HG03103 (cell line): Measurements from ENCODE around the gene GDAP1L1.
A peak's percentile ranks its signal among the peaks of the same experiment; 100 is the strongest.
"Not testable (repeated sequence)": the region's sequence is repeated elsewhere in the genome, so short reads cannot be mapped to it uniquely, and the experiment has no call there.

Source experiments
- ATAC-seq: cut with Tn5 transposase; IDR thresholded peaks from one replicate; pipeline ENCODE4 v1.9.1; 2021; ENCODE audit warnings: low read depth; ENCODE audit not compliant: unreplicated experiment

The GDAP1L1 gene

DNA sequence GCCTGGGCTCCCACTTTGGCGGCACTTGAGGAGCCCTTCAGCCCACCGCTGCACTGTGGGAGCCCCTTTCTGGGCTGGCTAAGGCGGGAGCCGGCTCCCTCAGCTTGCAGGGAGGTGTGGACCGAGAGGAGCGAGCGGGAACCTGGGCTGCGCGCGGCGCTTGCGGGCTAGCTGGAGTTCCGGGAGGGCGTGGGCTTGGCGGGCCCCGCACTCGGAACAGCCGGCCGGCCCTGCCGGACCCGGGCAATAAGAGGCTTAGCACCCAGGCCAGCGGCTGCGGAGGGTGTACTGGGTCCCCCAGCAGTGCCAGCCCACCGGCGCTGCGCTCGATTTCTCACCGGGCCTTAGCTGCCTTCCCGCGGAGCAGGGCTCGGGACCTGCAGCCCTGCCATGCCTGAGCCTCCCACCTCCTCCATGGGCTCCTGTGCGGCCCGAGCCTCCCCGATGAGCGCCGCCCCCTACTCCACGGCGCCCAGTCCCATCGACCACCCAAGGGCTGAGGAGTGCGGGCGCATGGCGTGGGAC, 52.0 kb downstream of the GDAP1L1 start:
- not testable (repeated sequence) for ATAC-seq

DNA sequence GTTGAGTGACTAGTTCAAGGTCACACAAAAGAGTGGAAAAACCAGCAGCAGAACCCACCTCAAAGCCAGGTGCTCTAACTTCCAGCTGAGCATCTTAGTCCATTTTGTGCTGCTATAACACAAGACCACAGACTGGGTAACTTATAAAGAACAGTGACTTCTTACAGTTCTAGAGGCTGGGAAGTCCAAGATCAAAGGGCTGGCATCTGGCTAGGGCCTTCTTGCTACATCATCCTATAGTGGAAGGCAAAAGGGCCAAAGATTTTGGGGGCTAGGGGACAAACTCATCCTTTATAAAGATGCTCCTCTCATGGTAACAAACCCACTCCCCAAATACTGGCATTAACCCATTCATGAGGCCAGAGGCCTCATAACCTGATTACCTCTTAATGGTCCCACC, 54.2 kb downstream of the GDAP1L1 start:
- no peak for ATAC-seq

DNA sequence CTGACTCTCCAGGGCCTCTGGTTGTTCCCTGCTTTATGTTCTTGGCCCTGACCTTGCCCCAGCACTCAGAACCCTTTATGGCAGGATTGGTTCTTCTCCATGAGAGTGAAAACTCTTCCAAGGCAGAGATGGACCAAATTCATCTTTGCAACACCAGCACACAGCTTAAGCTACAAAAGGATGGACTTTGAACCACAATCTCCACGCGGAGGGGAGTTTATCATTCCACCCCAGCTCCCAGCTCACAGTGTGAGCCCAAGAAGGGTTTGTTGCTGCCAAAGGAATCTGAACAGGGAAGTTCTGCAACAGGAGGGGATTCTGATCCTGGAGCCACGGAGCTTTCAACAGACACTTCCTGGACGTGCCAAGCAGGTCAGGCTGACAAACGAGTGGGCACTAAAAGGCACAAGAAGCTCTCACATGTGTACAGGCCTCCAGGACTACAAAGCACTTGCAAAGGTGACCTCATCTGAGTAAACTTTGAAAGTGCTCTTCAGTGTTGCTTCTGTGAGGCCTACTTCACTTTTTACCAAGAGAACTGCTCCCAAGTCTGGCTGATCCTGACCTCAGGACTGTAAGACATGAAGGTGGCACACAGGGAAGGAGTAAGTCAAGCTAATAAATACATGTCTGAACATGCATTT, 55.0 kb downstream of the GDAP1L1 start:
- ATAC-seq, result no peak

DNA sequence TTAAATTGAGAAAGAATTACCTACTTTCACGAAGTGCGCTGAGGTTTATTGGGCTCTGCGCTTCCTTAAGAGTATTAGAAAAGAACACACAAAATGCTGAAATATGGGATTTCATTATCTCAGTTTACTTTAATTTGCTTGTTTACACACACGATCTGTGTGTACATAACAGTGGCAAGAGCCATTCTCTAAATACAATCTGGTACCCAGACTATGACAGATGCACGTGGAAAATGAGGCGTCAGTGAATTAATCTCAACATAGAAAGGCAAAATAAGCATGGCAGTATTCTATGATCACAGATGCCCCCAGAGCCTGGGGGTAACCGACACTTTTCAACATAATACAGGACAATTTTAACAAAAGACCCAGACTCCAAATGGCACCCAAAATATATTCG, 55.6 kb downstream of the GDAP1L1 start:
- ATAC-seq, result no peak

DNA sequence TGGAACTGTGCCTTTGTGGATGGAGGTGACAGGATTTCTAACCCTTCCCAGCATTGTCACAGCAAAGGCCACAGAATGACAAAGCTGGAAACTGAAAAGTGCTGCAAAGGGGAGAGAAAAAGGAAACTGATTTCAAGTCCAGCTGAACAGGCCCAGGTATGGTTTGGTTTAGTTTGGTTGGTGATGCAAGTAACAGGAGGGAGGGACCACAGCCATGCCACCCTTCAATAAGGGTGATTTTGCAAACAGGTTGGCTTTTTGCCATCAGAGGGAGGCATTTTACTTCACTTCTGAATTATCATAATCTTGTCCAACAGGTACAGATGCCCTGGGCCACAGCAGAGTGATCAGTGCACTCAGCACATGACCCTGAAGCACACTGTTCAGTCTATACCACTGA, 57.3 kb downstream of the GDAP1L1 start:
- ATAC-seq, result no peak

DNA sequence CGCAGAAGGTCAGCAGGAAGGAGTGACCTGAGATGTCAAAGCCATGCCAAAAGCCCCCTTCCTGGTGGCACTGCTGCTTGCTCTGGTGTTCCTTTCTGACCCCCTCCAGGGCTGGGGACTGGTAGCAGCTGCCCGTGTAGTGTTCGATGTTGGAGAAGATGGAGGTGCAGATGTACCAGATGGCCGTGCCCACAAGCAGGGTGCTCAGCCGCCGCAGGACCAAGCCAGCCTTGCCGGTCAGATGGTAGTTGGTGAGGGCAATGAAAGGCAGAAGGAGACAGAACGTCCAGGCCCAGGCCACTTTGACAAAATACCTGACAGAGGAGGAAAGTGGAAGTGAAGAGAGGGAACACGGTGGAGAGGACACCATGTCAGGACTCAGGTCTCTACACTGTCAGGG, 59.8 kb downstream of the GDAP1L1 start:
- no peak for ATAC-seq

DNA sequence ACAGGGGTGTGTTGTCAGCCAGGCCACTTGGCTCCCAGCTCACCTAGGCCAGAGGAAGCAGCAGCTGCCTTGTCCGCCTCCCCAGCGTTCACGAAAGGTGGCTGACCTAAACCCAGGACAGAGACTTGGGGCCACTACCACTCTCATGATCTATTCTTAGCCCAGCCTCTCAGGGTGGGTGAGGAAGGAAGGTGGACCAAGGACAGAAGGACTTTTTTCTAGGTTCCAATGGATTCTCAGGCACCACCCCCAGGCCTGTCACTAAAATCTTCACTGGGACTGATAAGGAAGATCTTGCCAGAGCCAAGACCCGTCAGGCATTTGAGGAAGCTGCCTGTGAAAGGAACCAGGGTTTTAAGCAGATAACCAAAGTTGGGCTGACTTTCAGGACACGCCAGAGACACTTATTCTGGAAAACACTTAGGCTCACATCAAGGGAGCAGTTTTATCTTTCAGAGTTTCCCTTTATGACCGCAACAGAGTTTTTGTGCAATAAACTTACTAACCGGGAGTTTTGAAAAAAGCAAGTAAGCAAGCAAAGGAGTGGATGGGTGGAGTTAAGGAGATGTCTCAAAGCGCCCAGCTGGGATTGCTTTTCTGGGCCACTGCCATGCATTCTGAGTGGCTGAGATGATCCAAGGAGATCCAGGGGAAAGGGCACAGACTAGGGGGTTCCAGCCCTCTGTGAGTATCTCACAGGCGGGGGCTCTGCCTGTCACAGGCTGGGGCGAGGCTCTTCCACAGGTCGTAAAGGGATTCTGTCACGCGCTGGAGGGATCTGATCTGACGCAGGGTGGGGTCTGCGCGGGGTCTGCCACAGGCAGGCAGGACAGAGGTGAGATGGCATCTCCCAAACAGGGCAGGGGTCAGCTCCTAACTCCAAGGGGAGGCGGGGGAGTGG, 62.9 kb downstream of the GDAP1L1 start:
- ATAC-seq, result no peak

DNA sequence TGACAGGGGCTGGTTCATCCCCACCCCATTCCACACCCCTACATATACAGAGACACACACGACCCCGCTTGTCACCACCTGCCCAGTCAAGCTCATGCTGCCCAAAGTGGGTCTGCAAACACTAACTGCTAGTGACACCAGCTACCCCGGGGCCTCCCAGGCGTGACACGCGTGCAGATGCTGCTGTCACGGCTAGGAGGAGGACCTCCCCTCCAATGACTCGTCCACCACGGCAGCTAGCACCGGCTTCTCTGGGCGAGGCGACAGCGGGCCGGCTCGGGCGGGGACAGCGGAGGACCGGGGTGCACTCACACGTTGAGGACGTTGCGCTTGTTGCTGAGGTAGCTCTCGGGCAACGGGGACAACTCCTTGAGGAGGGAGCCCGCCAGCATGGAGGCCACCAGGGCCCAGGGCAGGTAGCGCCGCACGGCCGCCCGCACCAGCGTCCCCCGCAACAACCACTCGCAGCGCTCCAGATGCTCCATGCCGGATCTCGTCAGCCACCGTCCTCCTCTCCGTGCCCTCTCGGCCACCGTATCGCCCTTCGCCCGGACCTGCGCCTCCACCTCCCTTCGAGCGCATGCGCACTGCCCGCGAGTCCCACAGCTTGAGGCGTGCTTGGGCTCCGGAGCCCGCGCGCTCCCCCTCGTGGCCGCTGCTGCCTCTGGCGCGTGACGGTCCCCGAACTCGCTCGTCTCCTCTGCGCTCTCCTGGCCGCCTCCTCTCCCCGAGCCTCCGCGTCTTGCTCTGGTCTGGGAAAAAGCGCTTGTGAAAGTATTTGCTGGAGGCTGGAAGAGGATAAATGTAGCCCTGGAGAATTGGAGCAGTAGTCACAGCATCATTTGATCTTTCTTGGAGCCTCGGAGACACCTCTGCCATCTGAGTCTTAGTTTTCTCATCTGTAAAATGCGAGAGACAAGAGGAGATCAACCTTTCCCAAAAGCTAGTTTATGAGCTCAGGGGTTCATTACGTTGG, 63.8 kb downstream of the GDAP1L1 start, which contains the start of gene FITM2:
Gene FITM2 (minus strand): TSS at position 539 of the 976 bp plus-strand sequence. CDS start 54 bp downstream, at position 485.
- peak; percentile 88 for ATAC-seq

DNA sequence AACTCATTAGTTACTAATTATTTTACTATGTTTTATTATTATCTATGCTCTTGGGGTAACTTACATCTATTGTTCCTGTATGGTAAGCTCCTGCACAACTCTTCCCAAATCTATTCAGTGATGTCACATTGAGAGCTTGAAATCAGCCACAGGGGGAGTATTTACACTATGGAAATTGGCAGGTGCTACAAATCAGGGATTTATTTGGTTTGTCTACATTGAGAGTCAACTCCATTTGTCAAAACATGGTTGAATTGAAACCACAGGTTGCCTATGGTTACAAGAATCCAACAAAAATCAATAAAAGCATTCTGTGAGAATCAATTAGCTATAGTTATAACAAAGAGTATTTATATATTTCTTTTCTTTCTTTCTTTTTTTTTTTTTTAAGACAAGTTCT, 67.8 kb downstream of the GDAP1L1 start:
- no peak for ATAC-seq

DNA sequence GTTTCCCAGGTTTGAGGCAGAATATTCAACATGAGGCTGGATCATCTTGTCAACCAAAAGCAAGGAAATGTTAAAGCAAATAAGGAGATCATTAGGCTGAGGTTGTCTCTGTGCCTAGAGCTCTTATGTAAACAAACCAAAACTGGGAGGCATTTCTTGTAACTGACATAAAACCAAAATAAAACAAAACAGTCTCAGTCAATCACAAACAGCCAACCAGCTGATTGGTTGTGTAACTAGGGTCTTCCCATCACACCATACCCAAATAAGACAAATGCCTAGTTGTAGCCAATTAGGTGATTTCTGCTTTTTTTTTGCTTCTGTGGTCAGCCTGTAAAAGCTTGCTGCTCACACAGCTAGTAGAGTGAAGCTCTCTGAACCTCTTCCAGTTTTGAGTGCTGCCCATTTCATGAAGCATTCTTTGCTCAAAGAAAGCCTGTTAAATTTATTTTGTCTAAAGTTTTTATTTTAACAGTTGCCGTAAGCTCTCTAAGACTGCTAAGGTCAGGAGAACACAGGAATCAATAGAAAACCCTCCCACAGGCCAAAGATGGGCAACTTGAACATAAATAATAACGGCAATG, 72.8 kb downstream of the GDAP1L1 start:
- no peak for ATAC-seq

DNA sequence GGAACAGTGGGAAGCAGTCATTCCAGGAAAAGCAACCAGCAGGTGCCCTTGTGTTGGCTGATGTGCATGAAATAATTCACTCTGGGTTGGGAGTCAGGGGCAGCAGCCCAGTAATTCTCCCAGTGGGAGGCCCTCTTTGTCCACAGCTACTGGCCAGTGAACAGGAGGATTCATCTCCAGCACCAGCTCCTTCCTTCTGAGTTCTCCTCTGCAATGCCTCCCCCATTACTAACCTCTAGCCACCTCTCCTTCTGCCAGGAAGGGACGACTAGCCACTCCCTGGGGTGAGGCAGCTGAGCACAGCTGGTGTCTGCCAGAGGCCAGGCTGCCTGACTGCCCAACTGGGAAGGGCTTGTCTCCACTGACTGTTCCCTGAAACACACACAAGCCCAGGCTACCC, 77.2 kb downstream of the GDAP1L1 start:
- no peak for ATAC-seq

DNA sequence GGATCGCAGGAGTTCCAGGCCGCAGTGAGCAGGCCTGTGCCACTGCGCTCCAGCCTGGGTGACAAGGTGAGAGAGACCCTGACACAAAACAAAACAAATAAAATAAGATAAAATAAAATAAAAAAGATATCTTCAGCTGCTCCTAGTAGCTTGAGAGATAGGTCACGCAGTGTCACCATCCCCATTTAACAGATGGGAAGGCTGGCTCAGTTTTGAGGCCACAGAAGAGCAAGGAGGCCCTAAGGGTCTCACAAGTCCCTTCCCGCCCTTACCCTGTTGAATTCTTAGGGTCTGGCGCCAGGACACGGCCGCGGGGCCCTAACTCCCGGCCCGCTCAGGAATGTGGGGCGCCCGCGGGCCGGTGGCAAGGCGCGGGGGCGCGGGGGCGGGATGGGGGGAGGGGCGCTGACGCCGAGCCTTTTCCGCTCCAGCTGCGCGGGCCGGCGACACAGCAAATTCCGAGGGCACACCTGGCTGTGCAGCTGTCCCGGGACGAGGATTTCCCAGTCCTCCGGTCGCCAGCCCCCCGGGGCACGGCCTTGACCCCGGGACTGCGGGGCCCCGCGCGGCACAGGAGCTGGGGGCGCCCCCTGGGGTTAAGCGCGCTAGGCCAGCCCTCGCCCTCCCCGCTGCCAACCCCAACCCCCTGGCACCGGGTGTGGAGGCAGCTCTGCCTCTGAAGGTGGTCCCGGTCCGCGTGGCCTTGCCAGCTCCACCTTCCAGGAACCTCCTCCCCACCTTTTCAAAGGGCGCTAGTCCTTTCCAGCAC, 79.5 kb downstream of the GDAP1L1 start:
- no peak for ATAC-seq

DNA sequence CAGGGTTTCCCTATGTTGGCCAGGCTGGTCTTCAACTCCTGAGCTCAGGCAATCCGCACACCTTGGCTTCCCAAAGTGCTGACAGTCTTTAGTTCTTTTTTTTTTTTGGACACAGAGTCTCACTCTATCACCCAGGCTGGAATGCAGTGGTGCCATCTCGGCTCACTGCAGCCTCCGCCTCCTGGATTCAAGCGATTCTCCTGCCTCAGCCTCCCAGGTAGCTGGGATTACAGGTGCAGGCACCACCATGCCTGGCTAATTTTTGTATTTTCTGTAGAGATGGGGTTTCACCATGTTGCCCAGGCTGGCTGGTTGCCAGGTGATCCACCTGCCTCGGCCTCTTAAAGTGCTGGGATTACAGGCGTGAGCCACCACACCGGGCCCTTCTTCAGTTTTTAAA, 80.6 kb downstream of the GDAP1L1 start:
- ATAC-seq, result not testable (repeated sequence)

DNA sequence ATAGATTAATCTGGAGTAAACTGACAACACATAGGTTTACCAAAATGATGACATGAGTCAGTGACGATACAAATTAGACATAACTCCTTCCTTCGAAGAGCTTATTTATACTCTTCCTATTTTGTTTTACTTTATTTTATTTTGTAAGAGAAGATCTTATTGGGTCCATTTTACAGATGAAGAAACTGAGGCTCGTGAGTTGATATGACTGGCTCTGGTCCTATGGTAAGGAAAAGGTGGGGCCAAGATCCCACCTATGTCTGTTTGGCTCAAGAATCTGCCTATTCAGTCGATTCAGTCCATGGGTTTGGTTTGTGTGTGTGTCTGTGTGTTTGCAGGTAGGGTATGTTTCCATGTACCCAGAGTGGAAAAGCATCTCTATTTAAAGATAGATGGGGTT, 81.3 kb downstream of the GDAP1L1 start:
- no peak for ATAC-seq
